LoVo (cell line): ENCODE results near the gene CCM2.
"Not testable (repeated sequence)": the region's sequence is repeated elsewhere in the genome, so short reads cannot be mapped to it uniquely, and the experiment has no call there.

Experiments
- DNase-seq: peaks from one replicate; pipeline ENCODE4 v3.0.0-alpha.2; 2016; ENCODE audit warnings: low spot score

CCM2 gene

GRCh38 chr7:45033261-45033930, 33.4 kb downstream of the CCM2 start:
- DNase-seq = no peak

- no peak for DNase-seq
Measured at GRCh38 chr7:45033931-45034290, 33.9 kb downstream of the CCM2 start.

- not testable (repeated sequence) for DNase-seq
Measured at GRCh38 chr7:45034710-45035109, 34.7 kb downstream of the CCM2 start.

- no peak for DNase-seq
Measured at GRCh38 chr7:45035371-45035770, 35.4 kb downstream of the CCM2 start.

GRCh38 chr7:45035893-45036292, 35.9 kb downstream of the CCM2 start:
- DNase-seq = no peak

GRCh38 chr7:45036317-45036716, 36.3 kb downstream of the CCM2 start:
- no peak for DNase-seq

GRCh38 chr7:45036796-45037195, 36.8 kb downstream of the CCM2 start:
- DNase-seq = no peak

GRCh38 chr7:45037876-45038275, 37.9 kb downstream of the CCM2 start:
- no peak for DNase-seq

GRCh38 chr7:45039106-45039505, 39.1 kb downstream of the CCM2 start:
- DNase-seq = no peak

GRCh38 chr7:45044338-45044737, 44.3 kb downstream of the CCM2 start:
- no peak for DNase-seq

GRCh38 chr7:45048748-45049147, 48.7 kb downstream of the CCM2 start:
- no peak for DNase-seq

- no peak for DNase-seq
Measured at GRCh38 chr7:45050198-45050597, 50.2 kb downstream of the CCM2 start.

- DNase-seq = no peak
Measured at GRCh38 chr7:45052011-45052410, 52.0 kb downstream of the CCM2 start.

GRCh38 chr7:45053401-45053800, 53.4 kb downstream of the CCM2 start:
- DNase-seq = no peak

- no peak for DNase-seq
Measured at GRCh38 chr7:45053941-45054340, 53.9 kb downstream of the CCM2 start.

GRCh38 chr7:45054442-45054841, 54.4 kb downstream of the CCM2 start:
- DNase-seq = no peak

GRCh38 chr7:45055016-45055415, 55.0 kb downstream of the CCM2 start:
- DNase-seq = no peak

- DNase-seq = no peak
Measured at GRCh38 chr7:45055594-45056219, 55.7 kb downstream of the CCM2 start.

- no peak for DNase-seq
Measured at GRCh38 chr7:45057878-45058277, 57.9 kb downstream of the CCM2 start.

- DNase-seq = no peak
Measured at GRCh38 chr7:45060295-45060694, 60.3 kb downstream of the CCM2 start.

GRCh38 chr7:45061352-45061751, 61.4 kb downstream of the CCM2 start:
- DNase-seq = no peak

- DNase-seq = no peak
Measured at GRCh38 chr7:45061806-45062425, 61.9 kb downstream of the CCM2 start.

GRCh38 chr7:45064047-45064725, 64.2 kb downstream of the CCM2 start:
- DNase-seq = no peak
